Glomerular endothelial cell (primary cell): ENCODE results near the gene CABLES2. TPM values are rescaled to one million over a fixed set of nuclear protein-coding genes. Genes with fewer than 3 reads are reported as not detected.

Experiments
- DNase-seq: peaks from one replicate; pipeline ENCODE4 v3.0.0-alpha.2; 2011; ENCODE audit warnings: low read depth, low spot score; ENCODE audit errors: extremely low read depth
- total RNA-seq: library from RNA; depleted of rRNA; stranded (reverse); fragments of >200 nt; gene quantifications from 2 replicates; pipeline ENCODE4 v1.2.3, GENCODE V29; 2015

Gene CABLES2
- total RNA-seq, 1 donor from 2014 or later = 9.6 TPM

DNA sequence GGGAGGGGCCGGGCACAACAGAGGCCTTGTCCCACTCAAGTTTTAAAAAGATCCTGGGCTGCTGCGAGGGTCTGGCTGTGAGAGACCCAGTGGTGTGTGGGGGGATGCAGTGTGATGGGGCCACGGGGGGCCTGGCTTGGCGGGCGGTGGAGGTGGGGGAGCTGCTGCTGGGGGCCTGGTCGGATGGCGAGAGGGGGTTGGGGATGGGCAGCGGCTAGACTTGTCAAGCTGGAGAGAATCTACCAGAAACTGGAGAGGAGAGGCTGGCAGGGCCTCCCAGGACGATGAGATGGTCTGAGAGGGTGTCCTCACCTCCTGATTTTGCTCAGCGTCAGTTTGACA is 15.0 kb downstream of the CABLES2 start:
- no peak for DNase-seq

DNA sequence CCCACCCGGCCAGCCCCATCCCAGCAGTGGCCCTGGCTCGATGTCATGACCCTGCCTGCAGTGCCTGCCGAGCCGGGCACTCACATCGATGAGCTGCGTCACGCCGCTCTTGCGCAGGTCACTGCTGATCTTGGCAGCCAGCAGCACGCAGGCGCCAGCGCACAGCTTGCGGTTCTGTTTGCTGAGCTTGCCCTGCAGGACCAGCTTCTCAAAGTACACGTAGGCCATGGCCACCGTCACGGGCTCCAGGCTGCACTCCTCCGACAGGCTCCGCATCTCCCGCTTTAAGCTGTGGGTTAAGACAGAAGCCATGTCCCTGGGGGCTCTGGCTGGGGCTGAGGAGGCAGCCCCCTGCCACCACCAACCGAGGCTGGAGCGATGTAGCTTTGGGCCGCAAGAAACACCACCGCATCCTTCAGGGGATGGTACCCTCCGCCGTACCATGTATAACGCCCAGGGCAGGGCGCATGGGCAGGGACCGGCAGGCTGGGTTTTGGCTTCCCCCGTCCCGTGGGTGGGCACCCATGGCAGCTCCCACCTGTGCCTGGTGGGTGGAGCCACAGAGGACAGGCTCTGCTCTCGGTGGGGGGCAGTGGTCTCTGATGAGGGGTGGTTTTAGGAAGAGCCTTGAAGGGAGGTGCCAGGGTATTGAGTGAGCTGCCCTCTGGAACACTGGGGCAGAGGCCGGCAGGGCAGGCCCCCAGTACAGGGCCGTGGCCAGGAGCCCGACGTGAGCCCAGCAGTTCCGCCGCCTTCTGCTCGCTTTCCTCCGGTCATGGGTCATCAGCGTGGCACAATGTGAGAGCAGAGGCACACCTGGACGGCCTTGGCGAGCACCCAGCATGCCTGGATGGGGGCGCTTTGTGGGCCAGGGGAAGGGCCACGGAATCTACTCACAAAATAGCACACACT is 15.7 kb downstream of the CABLES2 start:
- DNase-seq = no peak

DNA sequence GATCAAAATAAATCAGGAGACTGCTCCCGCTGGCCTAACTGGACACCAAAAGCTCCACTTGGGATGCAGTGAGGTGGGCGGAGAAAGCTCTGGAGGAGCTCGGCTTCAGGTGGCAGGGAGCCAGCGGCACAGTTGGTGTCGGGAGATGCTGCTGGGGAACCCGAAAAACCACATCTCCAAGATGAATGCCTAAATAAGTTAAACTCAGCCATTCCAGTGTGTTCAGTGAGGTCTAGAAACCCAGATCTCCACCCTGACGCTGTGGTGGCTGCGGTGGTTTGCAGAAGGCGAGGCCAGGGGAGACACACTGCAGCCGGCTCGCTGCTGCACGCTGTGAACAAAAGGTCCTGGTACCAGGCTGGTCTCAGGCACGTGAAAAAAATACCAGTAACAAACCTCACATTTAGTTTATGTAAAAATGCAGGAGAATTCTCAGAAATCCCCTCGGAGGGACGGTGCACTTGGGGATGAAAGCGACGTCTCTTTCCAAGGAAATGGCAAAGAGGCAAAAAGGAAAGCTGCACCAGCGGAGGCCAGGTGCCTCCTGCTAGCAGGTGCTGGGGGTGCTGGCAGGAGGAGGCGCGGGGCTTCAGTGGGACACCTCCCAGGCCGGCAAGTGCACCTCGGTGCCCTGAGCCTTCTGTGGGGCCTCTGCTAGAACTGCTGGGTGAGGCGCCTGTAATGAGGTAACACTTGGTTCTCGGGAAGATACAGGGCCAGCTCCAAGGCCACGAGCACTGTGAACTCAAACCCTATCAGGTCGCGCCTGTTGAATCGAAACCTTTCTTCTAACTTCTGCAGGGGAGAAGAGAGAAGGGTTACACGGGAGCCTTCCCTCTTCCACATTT is 16.5 kb downstream of the CABLES2 start:
- DNase-seq = no peak

DNA sequence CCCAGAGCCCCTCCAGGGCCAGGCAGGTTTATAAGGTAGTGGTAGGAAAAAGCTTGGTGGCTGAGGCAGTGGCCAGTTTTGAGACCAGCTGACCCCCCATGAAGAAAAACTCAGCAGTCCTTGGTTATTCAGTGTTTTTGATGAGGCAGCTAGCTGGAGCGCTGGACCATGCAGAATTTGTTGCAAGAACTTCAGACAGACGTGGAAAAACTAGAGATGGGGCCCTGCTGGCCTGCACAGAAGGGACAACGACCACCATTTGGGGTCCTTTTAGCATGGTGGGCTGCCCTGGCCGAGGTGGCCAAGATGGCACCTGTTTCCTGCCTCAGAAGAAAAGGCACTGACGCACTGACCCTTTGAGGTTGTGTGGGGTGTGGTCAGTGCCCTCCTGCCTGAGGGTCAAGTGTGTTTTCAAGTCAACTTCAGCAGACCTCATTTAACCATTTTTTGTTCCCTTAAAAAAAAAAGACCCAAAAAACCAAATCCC is 17.4 kb downstream of the CABLES2 start:
- DNase-seq = no peak

DNA sequence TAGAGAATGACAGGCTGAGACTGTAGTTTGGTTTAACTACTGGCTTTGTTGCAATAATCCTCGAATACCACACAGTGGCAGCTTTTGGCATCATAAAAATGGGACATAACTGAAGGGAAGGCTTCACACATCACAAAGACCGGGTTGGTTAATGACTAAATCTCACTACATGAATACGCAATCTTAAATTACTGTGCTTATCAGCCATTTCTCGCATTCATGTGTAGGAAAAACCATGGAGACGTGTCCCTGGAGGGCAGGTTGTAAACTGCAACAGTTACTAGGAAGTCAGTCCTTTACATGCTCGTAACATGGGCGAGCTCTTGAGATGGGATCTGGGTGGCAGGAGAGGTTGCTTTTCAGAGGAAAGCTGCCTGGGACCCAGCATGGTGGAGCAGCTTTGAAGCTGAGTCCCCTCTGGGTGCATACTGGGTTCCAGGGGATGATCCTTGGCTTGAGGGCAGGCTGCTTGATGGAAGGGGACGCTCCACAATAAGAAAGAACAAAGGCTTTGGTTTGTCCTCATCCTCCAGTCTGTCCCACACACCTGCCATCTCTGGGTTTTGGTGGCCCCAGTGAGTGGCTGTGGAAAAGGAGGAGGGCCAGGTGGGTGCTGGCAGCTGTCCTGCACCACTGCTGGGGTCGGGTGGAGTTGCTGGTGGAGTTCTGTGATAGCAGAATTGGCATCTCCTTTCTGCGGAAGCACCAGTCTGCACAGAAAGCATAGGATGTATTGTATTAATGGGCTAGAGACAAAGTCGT is 18.1 kb downstream of the CABLES2 start:
- no peak for DNase-seq

DNA sequence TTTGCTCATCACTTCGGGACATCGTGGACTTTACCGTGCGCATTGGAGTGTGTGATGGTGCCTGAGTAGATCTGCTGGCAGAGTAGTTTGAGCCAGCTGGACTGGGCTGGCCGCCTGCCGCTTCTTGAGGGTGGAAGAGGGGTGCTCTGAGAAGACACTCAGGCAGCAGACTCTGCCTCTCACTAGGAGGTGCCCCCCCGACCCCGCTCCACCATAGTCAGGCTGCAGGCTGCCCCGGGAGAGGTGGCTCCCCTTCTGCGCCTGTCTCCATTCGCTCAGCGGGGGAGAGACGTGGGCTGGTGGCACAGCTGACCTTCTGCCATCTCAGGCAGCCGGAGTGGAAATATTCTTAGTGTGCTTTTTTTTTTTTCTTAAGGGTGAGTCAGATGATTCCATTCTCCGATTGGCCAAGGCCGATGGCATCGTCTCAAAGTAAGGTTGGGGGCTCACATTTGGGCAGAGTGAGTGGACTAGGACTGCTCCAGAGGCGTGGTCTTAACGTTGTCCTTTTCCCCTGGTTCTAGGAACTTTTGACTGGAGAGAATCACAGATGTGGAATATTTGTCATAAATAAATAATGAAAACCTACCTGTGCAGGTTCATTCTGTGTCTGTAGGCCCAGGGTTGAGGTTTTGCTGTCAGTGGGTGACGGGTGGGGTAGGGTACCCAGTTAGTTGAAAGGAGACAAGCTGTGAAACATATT is 19.0 kb downstream of the CABLES2 start:
- DNase-seq = no peak

DNA sequence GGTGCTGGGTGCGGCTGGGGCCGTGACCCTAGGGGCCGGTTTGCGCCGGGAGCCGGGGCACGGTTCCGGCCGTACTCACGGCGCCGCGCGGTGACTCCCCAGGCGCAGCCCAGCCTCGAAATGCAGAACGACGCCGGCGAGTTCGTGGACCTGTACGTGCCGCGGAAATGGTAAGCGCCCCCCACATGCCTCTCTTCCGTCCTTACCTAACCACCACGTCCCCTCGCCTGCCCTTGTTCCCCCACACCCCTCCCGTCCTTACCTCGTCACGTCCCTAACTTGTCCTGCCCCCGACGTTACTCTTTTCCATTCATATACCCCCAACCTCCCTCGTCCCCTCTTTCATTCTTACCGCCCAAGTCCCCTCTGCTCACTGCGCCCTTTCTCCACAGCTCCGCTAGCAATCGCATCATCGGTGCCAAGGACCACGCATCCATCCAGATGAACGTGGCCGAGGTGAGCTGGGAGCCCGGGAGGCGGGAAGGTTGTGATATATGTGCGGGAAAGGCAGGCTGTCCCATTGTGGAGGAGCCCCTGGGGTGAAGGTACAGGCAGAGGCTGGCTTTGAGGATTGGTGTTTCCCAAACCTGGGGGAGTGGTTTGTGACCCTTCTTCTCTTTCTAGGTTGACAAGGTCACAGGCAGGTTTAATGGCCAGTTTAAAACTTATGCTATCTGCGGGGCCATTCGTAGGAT is 19.7 kb downstream of the CABLES2 start:
- DNase-seq = no peak

DNA sequence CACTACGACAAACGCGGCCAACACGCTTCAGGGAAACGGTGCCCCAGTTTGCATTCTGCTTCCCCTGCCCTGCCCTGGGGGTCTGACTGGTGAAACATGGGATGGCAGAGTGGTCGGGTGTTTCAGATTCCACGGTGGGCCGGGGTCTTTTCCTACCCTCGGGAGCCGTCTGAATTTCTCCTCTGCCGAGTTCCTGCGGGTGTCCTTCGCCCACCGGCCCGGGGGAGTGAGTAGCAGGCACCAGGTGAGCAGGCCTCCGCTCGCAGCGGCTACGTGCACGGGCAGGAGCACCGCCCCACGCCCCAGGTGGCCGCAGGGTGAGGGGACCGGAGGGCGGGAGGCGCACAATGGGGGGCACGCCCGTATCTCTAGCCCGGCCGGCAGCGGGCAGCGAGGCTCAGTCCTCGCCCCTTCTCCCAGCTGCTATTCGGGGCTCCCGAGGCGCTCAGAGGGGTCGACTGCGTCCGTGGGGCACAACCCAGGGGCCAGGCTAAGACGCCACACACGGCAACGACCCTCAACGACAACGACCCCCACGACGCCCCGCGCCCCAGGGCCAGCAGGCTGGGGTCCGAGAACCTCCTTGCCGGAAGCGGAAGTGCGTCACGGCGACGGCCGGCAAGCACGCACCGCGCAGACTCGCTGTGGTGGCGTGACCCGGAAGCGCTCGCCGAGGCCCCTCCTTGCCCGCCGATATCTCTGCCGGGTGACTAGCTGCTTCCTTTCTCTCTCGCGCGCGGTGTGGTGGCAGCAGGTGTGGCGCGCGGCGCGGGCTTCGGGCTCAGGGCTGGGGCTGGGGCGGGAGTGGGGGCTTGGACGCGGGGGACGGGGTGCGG is 20.5 kb downstream of the CABLES2 start, which contains the start of gene RPS21:
RPS21 (plus strand) TSS at position 721 of the 836 bp plus-strand sequence. CDS start 236 bp downstream, outside the sequence.
- no peak for DNase-seq

DNA sequence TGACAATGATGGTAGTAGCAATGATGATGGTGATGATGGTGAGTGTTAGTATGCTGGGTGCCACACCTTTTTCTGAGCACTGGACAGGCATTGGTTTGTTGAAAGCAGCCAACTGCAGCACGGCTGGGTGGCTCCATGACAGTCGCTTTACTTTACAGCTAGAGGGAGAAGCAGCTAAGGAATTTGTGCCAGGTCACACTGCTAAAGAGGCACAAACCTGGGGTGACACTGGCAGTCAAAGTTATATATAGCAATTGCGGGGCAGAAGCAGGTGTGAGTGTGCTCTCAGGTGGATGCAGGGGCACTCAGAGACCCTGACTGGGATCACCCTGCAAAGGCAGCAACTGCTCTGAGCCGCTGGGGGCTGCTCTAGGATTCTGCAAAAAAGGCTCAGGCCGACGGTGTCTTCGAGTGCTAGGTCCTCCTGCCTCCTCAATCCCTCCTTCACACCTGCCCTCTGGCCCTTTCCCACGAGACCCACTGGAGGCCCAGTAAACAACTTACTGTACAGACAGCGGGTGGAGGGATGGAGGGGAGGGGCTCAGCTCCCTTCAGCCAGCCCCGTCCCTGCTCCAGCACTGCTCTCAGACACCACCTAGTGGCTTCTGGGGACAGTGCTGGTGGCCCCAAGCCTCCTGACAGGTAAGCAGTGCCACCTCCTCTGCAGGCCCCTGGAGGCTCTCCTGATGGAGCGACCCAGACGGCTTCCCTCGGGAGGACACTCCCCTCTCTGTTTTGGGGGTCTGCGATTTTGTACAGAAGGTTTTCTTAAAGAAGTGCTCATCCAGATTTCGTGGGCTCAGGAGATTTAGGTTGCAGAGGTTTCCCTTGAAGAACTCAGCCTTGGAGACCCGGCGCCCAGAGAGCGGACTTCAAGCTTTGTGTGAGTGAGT is 24.5 kb downstream of the CABLES2 start:
- DNase-seq = no peak

DNA sequence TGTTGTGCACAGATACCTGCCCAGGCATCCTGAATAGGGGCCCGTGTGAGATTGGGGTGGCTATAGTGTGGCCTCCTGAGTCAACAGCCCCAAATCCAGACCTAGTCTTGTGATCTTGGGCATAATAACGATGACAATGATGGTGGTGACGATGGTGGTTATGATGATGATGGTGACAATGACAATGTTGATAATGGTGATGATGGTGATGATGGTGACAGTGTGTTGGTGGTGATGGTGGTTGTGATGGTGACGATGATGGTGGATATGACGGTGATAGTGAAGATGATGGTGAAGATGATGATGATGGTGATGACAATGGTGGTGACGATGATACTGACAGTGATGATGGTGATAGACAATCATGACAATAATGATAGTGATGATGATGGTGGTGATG is 25.2 kb downstream of the CABLES2 start:
- no peak for DNase-seq

DNA sequence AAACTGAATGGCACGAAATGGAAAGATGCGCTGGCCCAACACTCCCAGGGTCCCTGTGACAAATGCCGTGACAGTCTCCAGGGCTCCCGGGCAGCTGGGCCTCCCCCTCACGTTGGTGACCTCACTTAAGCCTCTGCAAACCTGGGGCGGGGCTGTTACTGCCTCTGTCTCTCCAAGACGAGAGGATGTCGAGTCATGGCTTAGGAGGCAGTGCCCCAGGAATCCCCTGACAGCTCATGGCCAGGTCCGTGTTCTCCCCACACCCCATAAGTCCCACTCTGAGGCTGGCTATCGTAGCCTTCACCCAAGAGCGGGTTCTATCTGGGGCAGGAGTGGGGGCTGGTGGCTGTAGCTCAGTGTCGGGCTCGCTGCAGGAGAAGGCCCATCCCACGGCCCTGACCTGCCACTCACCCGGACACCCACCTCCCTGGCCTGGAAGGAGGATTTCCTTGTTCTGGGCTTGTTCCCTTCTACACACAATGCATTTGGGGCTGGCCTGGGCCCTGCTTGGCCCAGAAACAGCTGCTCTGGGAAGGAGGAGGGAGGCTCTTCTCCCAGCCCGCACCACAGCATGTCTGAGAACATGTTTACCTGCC is 25.8 kb downstream of the CABLES2 start:
- no peak for DNase-seq

DNA sequence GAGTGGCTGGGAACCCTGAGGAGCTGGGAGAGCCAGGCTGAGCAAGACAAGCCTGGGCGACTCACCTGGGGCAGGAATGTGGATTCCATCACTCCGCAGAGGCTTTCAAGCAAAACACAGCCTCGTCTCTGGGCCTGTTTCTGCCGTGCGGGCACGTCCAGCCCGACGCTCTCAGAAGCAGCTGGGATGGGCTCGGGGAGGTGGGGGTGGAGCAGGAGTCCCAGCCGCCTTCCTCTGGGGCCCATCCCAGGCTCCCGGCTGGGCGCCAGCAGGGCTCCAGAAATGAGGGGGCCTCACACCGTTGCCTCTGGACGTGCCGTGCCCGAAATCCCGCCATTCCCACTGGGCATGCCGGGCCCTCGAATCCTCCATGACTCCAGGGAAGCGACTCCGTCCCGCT is 28.9 kb downstream of the CABLES2 start:
- no peak for DNase-seq

DNA sequence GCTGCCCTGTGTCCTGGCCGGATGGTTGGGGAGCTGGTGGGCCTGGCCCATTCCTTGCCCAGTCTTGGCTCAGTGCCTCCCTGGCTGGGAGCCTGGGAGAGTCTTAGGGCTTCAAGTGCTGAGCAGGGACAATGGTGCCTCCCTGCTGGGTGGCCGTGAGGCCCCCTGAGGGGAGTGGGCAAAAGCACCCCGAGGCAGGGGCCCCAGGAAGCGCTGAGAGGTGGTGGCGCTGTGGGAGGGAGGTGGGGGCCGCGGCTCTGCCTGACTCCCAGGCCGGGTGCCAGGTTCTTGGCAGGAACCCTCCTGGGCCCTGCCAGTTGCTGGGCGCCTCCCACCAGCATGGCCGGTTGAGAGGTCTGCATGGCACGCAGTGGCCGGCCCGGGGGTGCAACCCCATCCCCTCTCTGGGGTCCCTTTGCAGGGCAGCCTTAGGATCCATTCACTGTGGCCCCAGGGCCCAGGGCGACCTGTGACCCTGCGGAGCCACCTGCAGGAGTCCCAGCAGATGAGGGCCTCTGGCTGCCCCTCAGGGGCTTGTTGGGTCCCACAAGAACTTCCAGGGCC is 29.4 kb downstream of the CABLES2 start:
- DNase-seq = no peak

DNA sequence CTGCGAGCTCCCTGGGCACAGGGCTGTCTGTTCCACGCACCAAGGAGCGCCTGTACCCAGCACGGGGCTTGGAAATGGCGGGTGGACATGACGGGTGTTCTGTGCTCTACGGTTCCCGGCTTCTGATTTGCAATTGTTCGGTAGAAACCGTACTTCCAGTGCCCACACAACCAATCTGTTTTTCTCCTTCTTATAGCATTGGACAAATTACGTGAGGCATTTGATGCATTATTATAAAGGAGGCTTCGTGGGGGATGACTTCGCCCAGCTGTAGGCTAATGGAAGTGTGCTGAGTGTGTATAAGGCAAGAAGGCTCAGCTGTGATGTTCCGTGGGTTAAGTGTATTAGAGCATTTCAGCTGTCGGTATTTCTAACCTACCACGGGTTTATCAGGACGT is 30.0 kb downstream of the CABLES2 start:
- DNase-seq = no peak

DNA sequence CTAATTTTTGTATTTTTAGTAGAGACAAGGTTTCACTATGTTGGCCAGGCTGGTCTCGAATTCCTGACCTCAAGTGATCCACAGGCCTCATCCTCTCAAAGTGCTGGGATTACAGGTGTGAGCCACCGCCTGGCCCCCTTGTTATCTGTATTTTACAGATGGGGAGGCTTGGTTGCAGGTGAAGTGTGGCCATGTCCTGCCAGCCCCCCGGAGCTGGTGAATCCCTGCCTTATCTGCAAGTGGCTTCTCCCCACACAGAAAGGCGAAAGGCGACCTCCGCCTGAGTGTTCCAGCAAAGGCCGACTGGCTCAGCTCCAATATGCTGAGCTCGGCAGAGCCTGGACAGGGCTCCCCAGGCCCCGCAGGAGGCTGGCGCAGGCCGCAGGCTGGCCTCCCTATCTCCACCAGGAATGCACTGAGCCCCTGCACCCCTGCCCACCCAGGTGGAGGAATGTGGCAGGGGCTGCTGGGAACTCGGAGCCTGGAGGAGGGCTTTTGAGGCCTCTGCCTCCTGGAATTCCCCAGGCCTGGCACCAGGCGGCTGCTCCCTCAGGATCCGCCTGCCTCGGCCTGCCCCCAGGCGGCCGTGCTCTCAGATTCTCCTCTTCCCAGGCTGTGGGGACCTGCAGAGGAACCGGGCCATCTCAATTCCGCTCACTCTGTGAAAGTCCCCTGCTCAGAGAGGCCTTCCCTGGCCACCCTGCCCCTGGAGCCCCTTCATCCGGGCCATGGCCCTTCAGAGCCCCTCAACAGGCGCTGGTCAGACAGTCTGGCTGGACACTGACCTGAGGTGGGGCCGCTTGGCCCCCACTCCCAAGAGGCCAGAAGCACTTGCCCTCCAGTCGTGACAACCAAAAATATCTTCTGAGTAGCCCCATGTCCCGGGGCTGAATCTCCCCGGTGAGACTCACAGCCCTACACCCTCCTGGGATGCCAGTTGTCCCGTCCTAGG is 30.7 kb downstream of the CABLES2 start:
- no peak for DNase-seq
